Heart left ventricle (tissue), 16 donors: ENCODE results near the gene DPY19L1. TPM values are rescaled to one million over a fixed set of nuclear protein-coding genes. Genes with fewer than 3 reads are reported as not detected.
"Not testable (repeated sequence)": the region's sequence is repeated elsewhere in the genome, so short reads cannot be mapped to it uniquely, and the experiment has no call there.

ENCODE experiments used
- ATAC-seq, 4 donors: fragments of 200-7000 bp; cut with Tn5 transposase; one replicate each; pipeline ENCODE4 v1.9.1; 2020 to 2022; ENCODE audit warnings: moderate library complexity in 4 of 4, mild to moderate bottlenecking in 3 of 4, moderate number of reproducible peaks in 1 of 4
- DNase-seq, 5 donors: peaks; one replicate each; pipeline ENCODE4 v3.0.0-alpha.2; 2020
- H3K27ac ChIP-seq, 12 donors: fragments of 200-600 bp; sonication (generic) in 4 of 12; one replicate each; pipeline versions ENCODE4 v1.5.0 to v1.8.0; 2016 to 2022; ENCODE audit warnings: mild to moderate bottlenecking in 2 of 12
- H3K27me3 ChIP-seq, 9 donors: fragments of 200-600 bp; sonication (generic) in 2 of 9; one replicate each; pipeline versions ENCODE4 v1.5.1 to v1.8.0; 2016 to 2022; ENCODE audit warnings: mild to moderate bottlenecking in 3 of 9
- H3K36me3 ChIP-seq, 9 donors: fragments of 200-600 bp; sonication (generic) in 2 of 9; one replicate each; pipeline versions ENCODE4 v1.5.0 to v1.8.0; 2018 to 2022; ENCODE audit warnings: mild to moderate bottlenecking in 2 of 9
- H3K4me1 ChIP-seq, 12 donors: fragments of 200-600 bp; sonication (generic) in 4 of 12; one replicate each; pipeline versions ENCODE4 v1.5.0 to v1.8.0; 2016 to 2022; ENCODE audit warnings: mild to moderate bottlenecking in 3 of 12
- H3K4me3 ChIP-seq, 12 donors: fragments of 200-600 bp; sonication (generic) in 4 of 12; one replicate each; pipeline versions ENCODE4 v1.5.0 to v1.8.0; 2017 to 2022; ENCODE audit warnings: mild to moderate bottlenecking in 9 of 12, moderate library complexity in 4 of 12
- H3K9me3 ChIP-seq, 12 donors: fragments of 200-600 bp; sonication (generic) in 4 of 12; one replicate each; pipeline versions ENCODE4 v1.5.0 to v1.8.0; 2016 to 2022; ENCODE audit warnings: mild to moderate bottlenecking in 1 of 12
- CTCF ChIP-seq, 12 donors: fragments of 200-600 bp; sonication (generic) in 4 of 12; IDR thresholded peaks; one replicate each; pipeline versions ENCODE4 v1.5.0 to v1.8.0; 2018 to 2022; ENCODE audit warnings: antibody characterized with exemption in 12 of 12, mild to moderate bottlenecking in 5 of 12
- POLR2A ChIP-seq, 2 donors: fragments of 450-650 bp; IDR thresholded peaks; one replicate each; pipeline ENCODE4 v1.6.1; 2017; ENCODE audit warnings: antibody characterized with exemption in 2 of 2, mild to moderate bottlenecking in 2 of 2, moderate library complexity in 2 of 2
- WGBS, 4 donors: extraction: QIAGEN DNeasy Blood & Tissue Kit in 2 of 4; methylation state at CpG; one replicate each; pipeline versions ENCODE4 v1.1.5 to v1.1.7; 2013 to 2018; 5-methylcytosine and 5-hydroxymethylcytosine counted together
- intact Hi-C, 10 donors: fragments of 100-400 bp; cut with DNase I; formaldehyde crosslinking; loops; one replicate each; pipeline versions ENCODE4 v1.11.1 to v1.14.2; 2022
- microRNA counts, 2 donors: library from miRNA; unstranded; fragments of <30 nt; microRNA quantifications; one replicate each; lab custom pipeline; 2016
- microRNA-seq, 4 donors: library from miRNA; unstranded; fragments of <30 nt; microRNA quantifications; one replicate each; pipeline versions ENCODE4 to v1.2.0, GENCODE V29; 2017 to 2020
- polyA plus RNA-seq, 2 donors: library from polyadenylated mRNA; stranded (reverse); fragments of 200-250 nt; gene quantifications; one replicate each; pipeline ENCODE4 v1.2.3, GENCODE V29; 2013
- total RNA-seq, 9 donors: library from RNA; depleted of rRNA in 2 of 9; stranded (reverse); fragments of >200 nt in 2 of 9; fragmentation: NEBNext Ultra II Directional in 3 of 9; extraction: Animal tissue kit (Norgen Biotek cat#: 25700) in 3 of 9; gene quantifications; one replicate each; pipeline versions ENCODE4 v1.1.0 to v1.2.4, GENCODE V29; 2016 to 2023
- donor health status: ischemic (EF 13 %, LVEDD 7.1; RV severe dilation, severe dysfunction).
- donor health status: healthy with polysubstance abuse.
- donor health status: DM: no; HTN: yes; CAD: no.
- donor health status: DM: no; HTN: no; CAD: no.
- donor health status: ischemic (EF 25% LVEDD 6.9; RV normal size, moderate dysfunction).
- donor health status: ischemic (EF 25% LVEDD 5.7; RV mildly dilated, moderate dysfunction).
- donor health status: healthy.
- donor health status: DM: yes; HTN: yes; CAD: no.
- donor health status: ischemic (EF 35%, LVEDD 5.7; RV mildly dilated, moderate dysfunction).
- donor health status: nonischemic (EF 11% LVEDD 7.7; RV severe dilation, severe dysfunction).
- donor health status: DM: yes; HTN: yes; CAD: no.
- donor health status: PGD.
- donor health status: ischemic (EF 29% LVEDD 5.4; RV normal size, mild dysfunction).
- donor health status: nonischemic (EF 23%, LVEDD 6.1; RV moderate dilation, normal function).

The DPY19L1 gene
- total and polyA plus RNA-seq, 11 donors, result 7.7 to 34.4 (median 22.8) TPM

GRCh38 chr7:34889951-34890350, 147.3 kb downstream of the DPY19L1 start:
- no peaks in the 10 kb centered on the region for H3K36me3 ChIP-seq
- WGBS, 4 donors, result 70 to 80% (median 75%) methylated on average over 1 of the region's 1 CpG
- no peaks in the 10 kb centered on the region for H3K4me1 ChIP-seq
- TF ChIP-seq CTCF (IDR thresholded peaks at IDR 0.05) (no peak), POLR2A (IDR thresholded peaks at IDR 0.05) (no peak)
- H3K27ac ChIP-seq, result no peak overlapping the region
- DNase-seq, result no peak
- intact Hi-C loops, result no loop called here
- peaks cover 0 to 5% (median 0%) of the 10 kb centered on the region in 12 donors for H3K9me3 ChIP-seq
- no peak overlapping the region for H3K4me3 ChIP-seq
- ATAC-seq, result no peak
- H3K27me3 ChIP-seq, result no peaks in the 10 kb centered on the region

- peaks cover 0 to 17% (median 10%) of the 10 kb centered on the region in 12 donors for H3K9me3 ChIP-seq
- H3K4me1 ChIP-seq, result no peaks in the 10 kb centered on the region
- H3K36me3 ChIP-seq, result no peaks in the 10 kb centered on the region
- no peak overlapping the region for H3K4me3 ChIP-seq
- TF ChIP-seq POLR2A (IDR thresholded peaks at IDR 0.05) (no peak), CTCF (IDR thresholded peaks at IDR 0.05) (no peak)
- H3K27ac ChIP-seq, result no peak overlapping the region
- no peaks in the 10 kb centered on the region for H3K27me3 ChIP-seq
- intact Hi-C loops, result no loop called here
- ATAC-seq (no peak), DNase-seq (no peak)
Observed at GRCh38 chr7:34886856-34887255, 150.4 kb downstream of the DPY19L1 start.

- WGBS, 4 donors, result 88 to 95% (median 91%) methylated on average over 1 of the region's 1 CpG
- intact Hi-C loops, H3K27me3 ChIP-seq, H3K36me3 ChIP-seq, H3K4me3 ChIP-seq, H3K27ac ChIP-seq, H3K4me1 ChIP-seq, ATAC-seq, DNase-seq: not testable (repeated sequence)
- H3K9me3 ChIP-seq, result peaks cover 0 to 17% (median 10%) of the 10 kb centered on the region in 12 donors
Observed at GRCh38 chr7:34883855-34884254, 153.4 kb downstream of the DPY19L1 start.

- TF ChIP-seq CTCF (IDR thresholded peaks at IDR 0.05) (no peak), POLR2A (IDR thresholded peaks at IDR 0.05) (no peak)
- no peak for DNase-seq
- Histone ChIP-seq H3K4me1 (no peaks in the 10 kb centered on the region), H3K27me3 (no peaks in the 10 kb centered on the region), H3K9me3 (peaks cover 0 to 17% (median 9%) of the 10 kb centered on the region in 12 donors), H3K36me3 (no peaks in the 10 kb centered on the region), H3K27ac (no peak overlapping the region), H3K4me3 (no peak overlapping the region)
- intact Hi-C loops, result no loop called here
- 47 to 59% (median 51%) methylated on average over 2 of the region's 2 CpGs for WGBS, 4 donors
- ATAC-seq, result no peak
Observed at GRCh38 chr7:34879871-34880270, 157.4 kb downstream of the DPY19L1 start.

GRCh38 chr7:34878944-34879735, 158.1 kb downstream of the DPY19L1 start:
- intact Hi-C loops, H3K27ac ChIP-seq, DNase-seq, H3K4me1 ChIP-seq, H3K4me3 ChIP-seq, H3K27me3 ChIP-seq, H3K36me3 ChIP-seq, ATAC-seq: not testable (repeated sequence)
- WGBS, 4 donors, result 65 to 73% (median 71%) methylated on average over 7 to 8 of the region's 8 CpGs
- peaks cover 0 to 15% (median 9%) of the 10 kb centered on the region in 12 donors for H3K9me3 ChIP-seq

MicroRNAs encoded within 50 kb of the gene (microRNA counts, 767-probe panel; counts per million panel counts)
- 71.6 to 1,472 counts per million in 2 donors for microRNA hsa-miR-548n (lab: Ali Mortazavi, UCI)

Small RNA genes lying within 50 kb of the gene (microRNA-seq; reads per million reads assigned to microRNA genes)
- 0 to 1.0 (median 0) reads per million in 4 donors for gene MIR548N

Other genes with a start within 250 kb of the DPY19L1 start
- gene TBX20, start 216.6 kb upstream of the DPY19L1 start, total RNA-seq, result 100 to 1,000 TPM in 7 of 9 donors, 10 to 100 TPM in 2; 84.8 to 155 (median 127) TPM
- 10 to 100 TPM in 1 of 2 donors, 1 to 10 TPM in 1; 5.1 to 30.8 TPM for gene TBX20, start 216.6 kb upstream of the DPY19L1 start, polyA plus RNA-seq